Measurements from ENCODE around the gene PRKCZ. TPM values are rescaled to one million over a fixed set of nuclear protein-coding genes. Genes with fewer than 3 reads are reported as not detected.

PRKCZ gene
- polyA plus RNA-seq, 1 of the 3 experiments (the other 2 are of a cell fraction) = 24.2 TPM

DNA sequence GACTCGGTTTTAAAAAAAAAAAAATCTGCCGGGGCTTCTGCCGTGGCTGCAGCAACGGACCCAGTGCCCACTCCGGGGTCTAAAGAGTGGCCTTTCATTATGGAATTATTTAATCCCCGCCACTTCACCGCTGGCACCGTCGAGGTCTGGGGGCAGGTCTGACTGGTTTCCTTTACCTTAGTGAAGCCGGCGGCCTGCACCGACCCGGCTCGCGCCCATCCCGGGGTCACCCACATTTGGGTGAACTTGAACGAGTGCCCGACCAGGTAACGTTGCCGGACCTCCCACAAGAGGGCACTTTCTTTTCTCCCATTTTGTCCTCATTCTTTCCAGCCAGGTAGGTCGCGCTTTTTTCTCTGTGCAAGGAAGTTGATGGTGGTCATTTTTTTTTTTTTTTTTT is 4.3 kb downstream of the PRKCZ start:
- H3K9me2 ChIP-seq = no peaks in the 10 kb centered on the region
- WGBS (ENCODE audit: low lambda C conversion rate) = 87% methylated on average over 22 of the region's 22 CpGs
- no peak overlapping the region for H3K4me3 ChIP-seq (ENCODE audit: low read depth in 2 of 2, low read length in 1 of 2)
- H3K9me3 ChIP-seq = no peaks in the 10 kb centered on the region
- H3K27me3 ChIP-seq (ENCODE audit: insufficient read depth) = no peaks in the 10 kb centered on the region
- H3F3A ChIP-seq (replicated peaks; ENCODE audit: insufficient read depth) = no peaks in the 10 kb centered on the region
- POLR2A ChIA-PET = no interaction called here
- DNase-seq = no peak
- H3K4me1 ChIP-seq (ENCODE audit: control insufficient read depth in 1 of 2, insufficient read depth in 2 of 2, low read depth in 1 of 2, low read length in 1 of 2) = peaks cover 0 to 12% of the 10 kb centered on the region in 2 experiments; a peak in 1 of 4 replicates
- TF ChIP-seq FOXM1 (IDR thresholded peaks at IDR 0.05; ENCODE audit: low read depth) (no peak), RCOR1 (IDR thresholded peaks at IDR 0.05; ENCODE audit: low read length) (no peak), CHD2 (IDR thresholded peaks at IDR 0.05; ENCODE audit: low read length, partially characterized antibody) (no peak), NFIC (IDR thresholded peaks at IDR 0.05; ENCODE audit: borderline replicate concordance) (no peak), FOXJ3 (CRISPR knock-in tag; IDR thresholded peaks at IDR 0.05) (no peak), EP300 (IDR thresholded peaks at IDR 0.05; ENCODE audit: borderline replicate concordance in 1 of 2, low read depth in 1 of 2, low read length in 1 of 2) (no peak), GABPA (IDR thresholded peaks at IDR 0.05; ENCODE audit: low read depth) (no peak), TEAD4 (IDR thresholded peaks at IDR 0.05; ENCODE audit: borderline replicate concordance, insufficient read depth) (no peak), RAD21 (IDR thresholded peaks at IDR 0.05; ENCODE audit: low read length) (no peak), FOSL2 (IDR thresholded peaks at IDR 0.05; ENCODE audit: borderline replicate concordance, low read depth) (no peak), TAF1 (IDR thresholded peaks at IDR 0.05; ENCODE audit: borderline replicate concordance, low read depth, low read length) (no peak), JUND (IDR thresholded peaks at IDR 0.05) (no peak), SIN3A (IDR thresholded peaks at IDR 0.05; ENCODE audit: borderline replicate concordance, low read depth, low read length) (no peak)
- TF ChIP-seq, protein P1, sequence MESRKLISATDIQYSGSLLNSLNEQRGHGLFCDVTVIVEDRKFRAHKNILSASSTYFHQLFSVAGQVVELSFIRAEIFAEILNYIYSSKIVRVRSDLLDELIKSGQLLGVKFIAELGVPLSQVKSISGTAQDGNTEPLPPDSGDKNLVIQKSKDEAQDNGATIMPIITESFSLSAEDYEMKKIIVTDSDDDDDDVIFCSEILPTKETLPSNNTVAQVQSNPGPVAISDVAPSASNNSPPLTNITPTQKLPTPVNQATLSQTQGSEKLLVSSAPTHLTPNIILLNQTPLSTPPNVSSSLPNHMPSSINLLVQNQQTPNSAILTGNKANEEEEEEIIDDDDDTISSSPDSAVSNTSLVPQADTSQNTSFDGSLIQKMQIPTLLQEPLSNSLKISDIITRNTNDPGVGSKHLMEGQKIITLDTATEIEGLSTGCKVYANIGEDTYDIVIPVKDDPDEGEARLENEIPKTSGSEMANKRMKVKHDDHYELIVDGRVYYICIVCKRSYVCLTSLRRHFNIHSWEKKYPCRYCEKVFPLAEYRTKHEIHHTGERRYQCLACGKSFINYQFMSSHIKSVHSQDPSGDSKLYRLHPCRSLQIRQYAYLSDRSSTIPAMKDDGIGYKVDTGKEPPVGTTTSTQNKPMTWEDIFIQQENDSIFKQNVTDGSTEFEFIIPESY (IDR thresholded peaks at IDR 0.05; ENCODE audit: borderline replicate concordance, low read depth) = no peak
- TF ChIP-seq, protein P2, sequence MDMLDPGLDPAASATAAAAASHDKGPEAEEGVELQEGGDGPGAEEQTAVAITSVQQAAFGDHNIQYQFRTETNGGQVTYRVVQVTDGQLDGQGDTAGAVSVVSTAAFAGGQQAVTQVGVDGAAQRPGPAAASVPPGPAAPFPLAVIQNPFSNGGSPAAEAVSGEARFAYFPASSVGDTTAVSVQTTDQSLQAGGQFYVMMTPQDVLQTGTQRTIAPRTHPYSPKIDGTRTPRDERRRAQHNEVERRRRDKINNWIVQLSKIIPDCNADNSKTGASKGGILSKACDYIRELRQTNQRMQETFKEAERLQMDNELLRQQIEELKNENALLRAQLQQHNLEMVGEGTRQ (IDR thresholded peaks at IDR 0.05; ENCODE audit: borderline replicate concordance, low read depth, low read length) = no peak
- TF ChIP-seq, protein P3, sequence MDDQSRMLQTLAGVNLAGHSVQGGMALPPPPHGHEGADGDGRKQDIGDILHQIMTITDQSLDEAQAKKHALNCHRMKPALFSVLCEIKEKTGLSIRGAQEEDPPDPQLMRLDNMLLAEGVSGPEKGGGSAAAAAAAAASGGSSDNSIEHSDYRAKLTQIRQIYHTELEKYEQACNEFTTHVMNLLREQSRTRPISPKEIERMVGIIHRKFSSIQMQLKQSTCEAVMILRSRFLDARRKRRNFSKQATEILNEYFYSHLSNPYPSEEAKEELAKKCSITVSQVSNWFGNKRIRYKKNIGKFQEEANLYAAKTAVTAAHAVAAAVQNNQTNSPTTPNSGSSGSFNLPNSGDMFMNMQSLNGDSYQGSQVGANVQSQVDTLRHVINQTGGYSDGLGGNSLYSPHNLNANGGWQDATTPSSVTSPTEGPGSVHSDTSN (IDR thresholded peaks at IDR 0.05) = no peak
- TF ChIP-seq, protein P4, sequence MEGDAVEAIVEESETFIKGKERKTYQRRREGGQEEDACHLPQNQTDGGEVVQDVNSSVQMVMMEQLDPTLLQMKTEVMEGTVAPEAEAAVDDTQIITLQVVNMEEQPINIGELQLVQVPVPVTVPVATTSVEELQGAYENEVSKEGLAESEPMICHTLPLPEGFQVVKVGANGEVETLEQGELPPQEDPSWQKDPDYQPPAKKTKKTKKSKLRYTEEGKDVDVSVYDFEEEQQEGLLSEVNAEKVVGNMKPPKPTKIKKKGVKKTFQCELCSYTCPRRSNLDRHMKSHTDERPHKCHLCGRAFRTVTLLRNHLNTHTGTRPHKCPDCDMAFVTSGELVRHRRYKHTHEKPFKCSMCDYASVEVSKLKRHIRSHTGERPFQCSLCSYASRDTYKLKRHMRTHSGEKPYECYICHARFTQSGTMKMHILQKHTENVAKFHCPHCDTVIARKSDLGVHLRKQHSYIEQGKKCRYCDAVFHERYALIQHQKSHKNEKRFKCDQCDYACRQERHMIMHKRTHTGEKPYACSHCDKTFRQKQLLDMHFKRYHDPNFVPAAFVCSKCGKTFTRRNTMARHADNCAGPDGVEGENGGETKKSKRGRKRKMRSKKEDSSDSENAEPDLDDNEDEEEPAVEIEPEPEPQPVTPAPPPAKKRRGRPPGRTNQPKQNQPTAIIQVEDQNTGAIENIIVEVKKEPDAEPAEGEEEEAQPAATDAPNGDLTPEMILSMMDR (IDR thresholded peaks at IDR 0.05) = no peak
- TF ChIP-seq, protein P5, sequence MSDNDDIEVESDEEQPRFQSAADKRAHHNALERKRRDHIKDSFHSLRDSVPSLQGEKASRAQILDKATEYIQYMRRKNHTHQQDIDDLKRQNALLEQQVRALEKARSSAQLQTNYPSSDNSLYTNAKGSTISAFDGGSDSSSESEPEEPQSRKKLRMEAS (IDR thresholded peaks at IDR 0.05; ENCODE audit: low read depth) = no peak
- no peaks in the 10 kb centered on the region for H3K36me3 ChIP-seq (replicated peaks in 1 of 2; ENCODE audit: control insufficient read depth in 1 of 2, insufficient read depth in 2 of 2, low read length in 1 of 2)
- no peak overlapping the region for H3K4me2 ChIP-seq
- CTCF ChIA-PET = interaction anchor here (1.3 to 1.7 kb wide), 2 partner anchors 10 to 94 kb away, joined by 4 to 7 read pairs; no protein-coding TSS in a partner anchor
- H4K20me1 ChIP-seq (ENCODE audit: insufficient read depth) = no peaks in the 10 kb centered on the region
- no peak overlapping the region for H2AFZ ChIP-seq (ENCODE audit: low read depth)
- no peaks in the 10 kb centered on the region for H3K79me2 ChIP-seq (ENCODE audit: insufficient read depth)
- H3K9ac ChIP-seq = no peak overlapping the region
- H3K27ac ChIP-seq (ENCODE audit: low read depth in 2 of 2, low read length in 1 of 2) = no peak overlapping the region

Measured in SK-N-SH (cell line).